Smooth muscle cell (in vitro differentiated cells): ENCODE results near the gene NRCAM. TPM values are rescaled to one million over a fixed set of nuclear protein-coding genes. Genes with fewer than 3 reads are reported as not detected.

ENCODE experiments used
- DNase-seq: peaks from one replicate; lab custom pipeline; 2025; ENCODE audit not compliant: unreplicated experiment; lab: John Stamatoyannopoulos, UW
- H2AFZ ChIP-seq: fragments of 200-600 bp; sonication (generic); 2 replicates; pipeline ENCODE4 v1.6.0; 2016; ENCODE audit warnings: antibody characterized with exemption, low read depth, mild to moderate bottlenecking
- H3F3A ChIP-seq: fragments of 200-600 bp; sonication (generic); 2 replicates; pipeline ENCODE4 v1.6.0; 2017; ENCODE audit warnings: antibody characterized with exemption, low read depth
- H3K27ac ChIP-seq: fragments of 200-600 bp; sonication (generic); 2 replicates; pipeline ENCODE4 v1.5.1; 2016; ENCODE audit warnings: low read depth, mild to moderate bottlenecking
- H3K27me3 ChIP-seq: fragments of 200-600 bp; sonication (generic); 2 replicates; pipeline ENCODE4 v1.6.1; 2016; ENCODE audit warnings: low read depth, mild to moderate bottlenecking
- H3K36me3 ChIP-seq: fragments of 200-600 bp; sonication (generic); 2 replicates; pipeline ENCODE4 v1.5.1; 2016; ENCODE audit warnings: low read depth
- H3K4me1 ChIP-seq: fragments of 200-600 bp; sonication (generic); 2 replicates; pipeline ENCODE4 v1.5.1; 2016; ENCODE audit warnings: low read depth
- H3K4me2 ChIP-seq: fragments of 200-600 bp; sonication (generic); 2 replicates; pipeline ENCODE4 v1.6.0; 2016; ENCODE audit warnings: mild to moderate bottlenecking
- H3K4me3 ChIP-seq: fragments of 200-600 bp; sonication (generic); 2 replicates; pipeline ENCODE4 v1.5.1; 2016; ENCODE audit warnings: mild to moderate bottlenecking
- H3K79me2 ChIP-seq: fragments of 200-600 bp; sonication (generic); 2 replicates; pipeline ENCODE4 v1.6.0; 2016; ENCODE audit warnings: low read depth, mild to moderate bottlenecking
- H3K9ac ChIP-seq: fragments of 200-600 bp; sonication (generic); 2 replicates; pipeline ENCODE4 v1.6.0; 2016; ENCODE audit warnings: low read depth
- H3K9me3 ChIP-seq: fragments of 200-600 bp; sonication (generic); replicated peaks from 2 replicates; pipeline ENCODE4 v1.5.1; 2016; ENCODE audit warnings: low read depth
- H4K20me1 ChIP-seq: fragments of 200-600 bp; sonication (generic); 2 replicates; pipeline ENCODE4 v1.6.0; 2016; ENCODE audit warnings: low read depth
- CTCF ChIP-seq: fragments of 200-600 bp; sonication (generic); IDR thresholded peaks from 2 replicates; pipeline ENCODE4 v1.5.1; 2017; ENCODE audit warnings: borderline replicate concordance, mild to moderate bottlenecking, antibody characterized with exemption; ENCODE audit not compliant: insufficient read depth, poor library complexity, severe bottlenecking
- WGBS: methylation state at CpG from one replicate; pipeline ENCODE4 v1.1.7; 2016; ENCODE audit warnings: low lambda C conversion rate; 5-methylcytosine and 5-hydroxymethylcytosine counted together
- polyA plus RNA-seq: library from polyadenylated mRNA; unstranded; fragments of >200 nt; fragmentation: Nextera tagmentation; extraction: Ambion mirVana; gene quantifications from 2 replicates; pipeline ENCODE4 v1.2.1, GENCODE V29; 2016
- total RNA-seq: library from RNA; depleted of rRNA; stranded (reverse); fragments of >200 nt; gene quantifications from 2 replicates; pipeline ENCODE4 v1.2.3, GENCODE V29; 2014

NRCAM gene
- total and polyA plus RNA-seq, 2 experiments from 2014 or later, result 0.49 TPM; not detected in 1

DNA sequence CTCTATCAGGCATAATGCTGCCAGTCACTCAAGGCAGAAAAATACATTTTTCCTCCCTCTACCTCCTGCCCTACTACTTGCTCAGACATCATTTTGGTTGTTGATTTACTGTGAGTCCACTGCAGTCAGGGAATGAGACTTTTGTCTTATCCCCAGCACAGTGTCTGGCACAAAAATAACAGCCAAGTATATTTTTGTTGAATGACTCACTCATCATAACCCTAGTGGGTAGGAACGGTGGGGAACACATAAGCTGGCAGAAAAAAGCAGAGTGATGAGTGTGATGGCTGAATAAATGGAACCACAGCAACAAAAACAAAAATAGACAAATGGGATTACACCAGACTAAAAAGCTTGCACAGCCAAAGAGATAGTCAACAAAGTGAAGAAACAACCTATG is 260.2 kb downstream of the NRCAM start:
- Histone ChIP-seq H3F3A (no peaks in the 10 kb centered on the region), H4K20me1 (no peaks in the 10 kb centered on the region), H3K4me3 (no peak overlapping the region), H2AFZ (no peak overlapping the region), H3K27me3 (no peaks in the 10 kb centered on the region), H3K27ac (no peak overlapping the region), H3K79me2 (no peaks in the 10 kb centered on the region), H3K9ac (no peak overlapping the region), H3K4me1 (no peaks in the 10 kb centered on the region), H3K9me3 (no peaks in the 10 kb centered on the region), H3K4me2 (no peak overlapping the region), H3K36me3 (no peaks in the 10 kb centered on the region)
- TF ChIP-seq CTCF, result no peak
- no peak for DNase-seq
- WGBS, result 25% methylated on average over 1 of the region's 1 CpG

DNA sequence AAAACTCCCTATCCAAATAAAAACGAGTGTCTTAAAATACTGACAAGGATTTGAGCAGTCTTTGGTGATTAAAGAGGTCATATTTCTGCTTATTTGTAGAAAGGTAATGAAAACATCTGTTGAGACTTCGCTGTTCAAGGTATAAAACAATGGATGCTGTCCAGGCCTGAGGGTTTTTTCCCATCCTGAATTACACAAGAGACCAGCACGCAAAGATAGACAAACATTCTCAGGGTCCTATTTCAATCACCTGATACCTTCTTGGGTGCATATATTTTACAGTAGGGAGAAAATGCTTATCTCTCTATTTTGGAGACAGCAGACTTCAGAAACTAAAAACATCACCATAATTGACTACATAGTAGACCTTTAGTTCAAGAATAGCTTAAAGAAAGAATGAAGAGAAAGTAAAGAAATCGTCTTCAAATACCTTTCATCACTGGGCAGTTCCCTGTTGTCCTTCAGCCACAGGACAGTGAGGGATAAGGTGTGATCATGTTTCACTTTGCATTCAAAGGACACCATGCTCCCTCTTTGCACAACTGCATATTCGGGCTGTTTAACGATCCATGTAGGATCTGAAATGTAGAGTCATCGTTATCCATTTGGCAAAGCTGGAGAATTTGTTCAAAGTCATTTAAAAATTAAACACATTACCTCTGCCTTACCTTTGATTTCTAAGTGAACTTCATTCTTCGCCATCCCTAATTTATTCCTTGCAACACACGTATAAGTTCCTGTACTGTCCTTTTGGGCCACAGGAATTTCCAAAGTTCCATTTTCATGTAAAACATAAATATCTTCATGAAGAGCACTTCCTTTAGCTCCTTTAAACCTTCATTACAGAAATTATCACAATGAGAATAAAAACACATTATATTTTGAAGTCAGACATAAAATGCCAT is 262.4 kb downstream of the NRCAM start:
- Histone ChIP-seq H3K36me3 (no peaks in the 10 kb centered on the region), H3K9ac (no peak overlapping the region), H3K4me3 (no peak overlapping the region), H2AFZ (no peak overlapping the region), H3K4me2 (no peak overlapping the region), H3K79me2 (no peaks in the 10 kb centered on the region), H3K4me1 (no peaks in the 10 kb centered on the region), H3K27me3 (no peaks in the 10 kb centered on the region), H4K20me1 (no peaks in the 10 kb centered on the region), H3K27ac (no peak overlapping the region), H3K9me3 (no peaks in the 10 kb centered on the region), H3F3A (no peaks in the 10 kb centered on the region)
- TF ChIP-seq CTCF, result no peak
- DNase-seq, result no peak
- WGBS, result 80% methylated on average over 9 of the region's 9 CpGs

DNA sequence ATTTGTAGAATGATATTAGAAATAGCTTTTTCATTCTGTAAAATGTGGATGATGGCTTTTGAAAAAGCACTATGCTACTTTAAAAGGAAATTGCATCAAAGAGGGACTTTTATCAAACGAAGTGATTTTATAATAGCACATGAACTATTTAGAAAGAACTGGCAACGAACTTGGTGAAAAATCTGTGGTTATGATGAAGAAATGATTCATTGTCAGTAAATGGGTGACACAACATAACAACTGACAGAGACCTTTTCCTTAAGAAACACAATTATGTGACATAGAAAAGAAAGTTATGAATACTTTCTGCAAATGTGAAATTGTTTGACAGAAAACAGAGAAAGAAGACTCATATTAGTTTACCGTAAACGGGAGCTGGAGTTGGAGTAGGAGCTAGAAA is 265.3 kb downstream of the NRCAM start:
- Histone ChIP-seq H3K79me2 (no peaks in the 10 kb centered on the region), H4K20me1 (no peaks in the 10 kb centered on the region), H3K4me1 (no peaks in the 10 kb centered on the region), H3K27me3 (no peaks in the 10 kb centered on the region), H3K4me2 (no peak overlapping the region), H3K9ac (no peak overlapping the region), H3K36me3 (no peaks in the 10 kb centered on the region), H3K4me3 (no peak overlapping the region), H3K27ac (no peak overlapping the region), H2AFZ (no peak overlapping the region), H3K9me3 (no peaks in the 10 kb centered on the region), H3F3A (no peaks in the 10 kb centered on the region)
- 87% methylated on average over 4 of the region's 4 CpGs for WGBS
- DNase-seq, result no peak
- no peak for TF ChIP-seq CTCF

DNA sequence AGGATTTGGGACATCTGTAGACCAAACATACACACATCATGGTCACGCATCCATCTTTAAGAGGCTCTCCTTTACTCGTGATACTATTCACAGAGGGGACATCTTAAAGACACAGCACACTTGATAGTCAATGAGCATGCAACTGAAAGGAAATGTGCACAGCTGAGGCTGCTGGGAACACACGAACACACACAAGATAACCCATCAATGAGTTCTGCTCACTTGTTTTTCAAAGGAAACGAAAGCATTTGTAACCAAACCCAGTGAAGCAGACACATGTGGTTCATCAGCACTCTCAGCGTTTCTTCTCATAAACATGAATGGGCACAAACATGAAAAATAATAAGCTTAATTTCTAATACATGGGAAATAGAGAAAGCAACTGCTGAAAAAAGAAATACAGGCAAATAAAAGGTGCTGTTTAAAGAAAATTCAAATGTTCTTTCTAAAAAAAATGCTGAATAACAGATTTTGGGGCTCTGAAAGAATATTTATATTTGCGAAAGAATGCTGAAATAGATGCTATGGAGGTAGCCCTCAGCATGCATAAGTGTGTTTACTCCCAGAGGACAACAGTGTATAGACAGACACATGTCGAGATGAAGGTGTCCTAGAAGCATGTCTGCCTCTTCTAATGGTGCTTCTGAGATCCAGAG is 266.4 kb downstream of the NRCAM start:
- Histone ChIP-seq H4K20me1 (no peaks in the 10 kb centered on the region), H3K36me3 (no peaks in the 10 kb centered on the region), H2AFZ (no peak overlapping the region), H3K9me3 (no peaks in the 10 kb centered on the region), H3K9ac (no peak overlapping the region), H3K4me1 (no peaks in the 10 kb centered on the region), H3K79me2 (no peaks in the 10 kb centered on the region), H3K4me3 (no peak overlapping the region), H3K27me3 (no peaks in the 10 kb centered on the region), H3K4me2 (no peak overlapping the region), H3K27ac (no peak overlapping the region), H3F3A (no peaks in the 10 kb centered on the region)
- no peak for DNase-seq
- TF ChIP-seq CTCF, result no peak
- WGBS, result 82% methylated on average over 7 of the region's 7 CpGs
